ENCODE data around the gene ASCL4.

Gene ASCL4

GRCh38 chr12:107779077-107779831 is 4.8 kb downstream of the ASCL4 start:
- no peak for DNase-seq

GRCh38 chr12:107780298-107780697 is 5.8 kb downstream of the ASCL4 start:
- DNase-seq: no peak

GRCh38 chr12:107782067-107782466 is 7.6 kb downstream of the ASCL4 start:
- no peak for DNase-seq

- no peak for DNase-seq
Observed at GRCh38 chr12:107783406-107784376, 9.2 kb downstream of the ASCL4 start.

GRCh38 chr12:107788281-107788680 is 13.8 kb downstream of the ASCL4 start:
- DNase-seq: no peak

- no peak for DNase-seq
Observed at GRCh38 chr12:107788690-107789458, 14.4 kb downstream of the ASCL4 start.

GRCh38 chr12:107791465-107792089 is 17.1 kb downstream of the ASCL4 start:
- no peak for DNase-seq

- no peak for DNase-seq
Observed at GRCh38 chr12:107794451-107794850, 19.9 kb downstream of the ASCL4 start.

- DNase-seq: no peak
Observed at GRCh38 chr12:107798580-107798979, 24.1 kb downstream of the ASCL4 start.

- DNase-seq: peak; percentile 19
Observed at GRCh38 chr12:107801150-107801549, 26.6 kb downstream of the ASCL4 start.

GRCh38 chr12:107803092-107803491 is 28.6 kb downstream of the ASCL4 start:
- no peak for DNase-seq

GRCh38 chr12:107805488-107806180 is 31.1 kb downstream of the ASCL4 start:
- DNase-seq: no peak

GRCh38 chr12:107807471-107808150 is 33.1 kb downstream of the ASCL4 start:
- DNase-seq: no peak

- DNase-seq: no peak
Observed at GRCh38 chr12:107817250-107817649, 42.7 kb downstream of the ASCL4 start.

- peak; percentile 59 for DNase-seq
Observed at GRCh38 chr12:107818984-107819383, 44.5 kb downstream of the ASCL4 start.

GRCh38 chr12:107822356-107822755 is 47.9 kb downstream of the ASCL4 start:
- no peak for DNase-seq

All from fibroblast of skin of right biceps (primary cell).